Measurements from ENCODE around the gene NEDD4L.

Gene NEDD4L

DNA sequence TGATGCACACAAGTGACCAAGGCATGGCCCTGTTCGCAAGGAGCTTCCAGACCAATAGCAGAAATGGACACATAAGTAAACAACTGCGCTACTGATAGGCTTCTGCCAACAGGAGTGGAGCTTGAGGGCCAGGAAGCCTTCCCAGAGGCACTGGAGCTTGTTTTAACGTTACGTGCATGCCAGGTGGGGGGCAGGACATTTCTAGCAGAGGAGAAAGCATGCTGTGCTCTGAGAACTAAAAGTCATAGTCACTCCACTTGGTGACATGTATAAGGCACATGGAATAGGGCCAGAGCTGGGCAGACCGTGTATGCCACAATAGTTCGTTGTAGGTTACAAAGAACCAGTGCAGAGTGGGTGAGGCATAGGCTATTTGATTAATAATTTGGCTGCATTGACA is 184.2 kb downstream of the NEDD4L start:
- ATAC-seq: no peak
- TF ChIP-seq ARNTL (CRISPR knock-in tag; IDR thresholded peaks at IDR 0.05; ENCODE audit: borderline replicate concordance, low read depth): no peak
- TF ChIP-seq ISL1 (CRISPR knock-in tag; IDR thresholded peaks at IDR 0.05): no peak
- TF ChIP-seq ZNF70 (CRISPR knock-in tag; IDR thresholded peaks at IDR 0.05): no peak
- no peak for TF ChIP-seq PPARA (CRISPR knock-in tag; IDR thresholded peaks at IDR 0.05; ENCODE audit: borderline replicate concordance)
- TF ChIP-seq ESRRG (CRISPR knock-in tag; IDR thresholded peaks at IDR 0.05): no peak
- TF ChIP-seq, protein P1, sequence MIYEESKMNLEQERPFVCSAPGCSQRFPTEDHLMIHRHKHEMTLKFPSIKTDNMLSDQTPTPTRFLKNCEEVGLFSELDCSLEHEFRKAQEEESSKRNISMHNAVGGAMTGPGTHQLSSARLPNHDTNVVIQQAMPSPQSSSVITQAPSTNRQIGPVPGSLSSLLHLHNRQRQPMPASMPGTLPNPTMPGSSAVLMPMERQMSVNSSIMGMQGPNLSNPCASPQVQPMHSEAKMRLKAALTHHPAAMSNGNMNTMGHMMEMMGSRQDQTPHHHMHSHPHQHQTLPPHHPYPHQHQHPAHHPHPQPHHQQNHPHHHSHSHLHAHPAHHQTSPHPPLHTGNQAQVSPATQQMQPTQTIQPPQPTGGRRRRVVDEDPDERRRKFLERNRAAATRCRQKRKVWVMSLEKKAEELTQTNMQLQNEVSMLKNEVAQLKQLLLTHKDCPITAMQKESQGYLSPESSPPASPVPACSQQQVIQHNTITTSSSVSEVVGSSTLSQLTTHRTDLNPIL (CRISPR knock-in tag; IDR thresholded peaks at IDR 0.05; ENCODE audit: low read depth): no peak
- TF ChIP-seq, protein P2, sequence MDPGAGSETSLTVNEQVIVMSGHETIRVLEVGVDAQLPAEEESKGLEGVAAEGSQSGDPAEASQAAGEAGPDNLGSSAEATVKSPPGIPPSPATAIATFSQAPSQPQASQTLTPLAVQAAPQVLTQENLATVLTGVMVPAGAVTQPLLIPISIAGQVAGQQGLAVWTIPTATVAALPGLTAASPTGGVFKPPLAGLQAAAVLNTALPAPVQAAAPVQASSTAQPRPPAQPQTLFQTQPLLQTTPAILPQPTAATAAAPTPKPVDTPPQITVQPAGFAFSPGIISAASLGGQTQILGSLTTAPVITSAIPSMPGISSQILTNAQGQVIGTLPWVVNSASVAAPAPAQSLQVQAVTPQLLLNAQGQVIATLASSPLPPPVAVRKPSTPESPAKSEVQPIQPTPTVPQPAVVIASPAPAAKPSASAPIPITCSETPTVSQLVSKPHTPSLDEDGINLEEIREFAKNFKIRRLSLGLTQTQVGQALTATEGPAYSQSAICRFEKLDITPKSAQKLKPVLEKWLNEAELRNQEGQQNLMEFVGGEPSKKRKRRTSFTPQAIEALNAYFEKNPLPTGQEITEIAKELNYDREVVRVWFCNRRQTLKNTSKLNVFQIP (CRISPR knock-in tag; IDR thresholded peaks at IDR 0.05; ENCODE audit: borderline replicate concordance, low read depth): no peak
- TF ChIP-seq ZC3H10 (CRISPR knock-in tag; IDR thresholded peaks at IDR 0.05): no peak
- TF ChIP-seq, protein P3, sequence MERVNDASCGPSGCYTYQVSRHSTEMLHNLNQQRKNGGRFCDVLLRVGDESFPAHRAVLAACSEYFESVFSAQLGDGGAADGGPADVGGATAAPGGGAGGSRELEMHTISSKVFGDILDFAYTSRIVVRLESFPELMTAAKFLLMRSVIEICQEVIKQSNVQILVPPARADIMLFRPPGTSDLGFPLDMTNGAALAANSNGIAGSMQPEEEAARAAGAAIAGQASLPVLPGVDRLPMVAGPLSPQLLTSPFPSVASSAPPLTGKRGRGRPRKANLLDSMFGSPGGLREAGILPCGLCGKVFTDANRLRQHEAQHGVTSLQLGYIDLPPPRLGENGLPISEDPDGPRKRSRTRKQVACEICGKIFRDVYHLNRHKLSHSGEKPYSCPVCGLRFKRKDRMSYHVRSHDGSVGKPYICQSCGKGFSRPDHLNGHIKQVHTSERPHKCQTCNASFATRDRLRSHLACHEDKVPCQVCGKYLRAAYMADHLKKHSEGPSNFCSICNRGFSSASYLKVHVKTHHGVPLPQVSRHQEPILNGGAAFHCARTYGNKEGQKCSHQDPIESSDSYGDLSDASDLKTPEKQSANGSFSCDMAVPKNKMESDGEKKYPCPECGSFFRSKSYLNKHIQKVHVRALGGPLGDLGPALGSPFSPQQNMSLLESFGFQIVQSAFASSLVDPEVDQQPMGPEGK (CRISPR knock-in tag; IDR thresholded peaks at IDR 0.05; ENCODE audit: borderline replicate concordance): no peak
- no peak for TF ChIP-seq RARB (CRISPR knock-in tag; IDR thresholded peaks at IDR 0.05)
- TF ChIP-seq ZNF8 (CRISPR knock-in tag; IDR thresholded peaks at IDR 0.05): no peak
- no peak for TF ChIP-seq OSR1 (CRISPR knock-in tag; IDR thresholded peaks at IDR 0.05)
- TF ChIP-seq TOX (CRISPR knock-in tag; IDR thresholded peaks at IDR 0.05; ENCODE audit: borderline replicate concordance): no peak

DNA sequence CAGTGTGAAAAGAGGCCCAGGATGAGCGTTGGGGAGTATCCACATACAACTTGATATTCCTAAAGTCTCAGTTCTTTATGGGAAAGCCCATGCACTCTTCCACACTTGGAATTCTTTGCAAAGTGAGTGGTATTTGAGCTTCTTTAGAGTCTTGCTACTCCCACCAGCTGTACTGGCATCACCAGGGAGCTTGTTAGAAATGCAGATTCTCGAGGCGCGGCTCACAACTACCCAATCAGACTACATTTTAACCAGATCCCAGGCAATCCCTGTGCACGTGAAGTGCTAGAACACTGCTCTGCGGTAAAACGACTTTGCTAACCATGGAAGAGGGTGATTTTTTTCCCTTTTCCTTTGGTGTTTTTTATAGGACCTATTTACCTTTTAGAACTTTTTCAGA is 184.7 kb downstream of the NEDD4L start:
- TF ChIP-seq ZNF8 (CRISPR knock-in tag; IDR thresholded peaks at IDR 0.05) (no peak), BACH2 (CRISPR knock-in tag; IDR thresholded peaks at IDR 0.05; ENCODE audit: borderline replicate concordance) (no peak), ZFP3 (CRISPR knock-in tag; IDR thresholded peaks at IDR 0.05) (no peak), ZC3H10 (CRISPR knock-in tag; IDR thresholded peaks at IDR 0.05) (no peak), TOX (CRISPR knock-in tag; IDR thresholded peaks at IDR 0.05; ENCODE audit: borderline replicate concordance) (no peak), ZNF565 (CRISPR knock-in tag; conservative IDR thresholded peaks at IDR 0.05; ENCODE audit: low read depth) (no peak), CSDC2 (CRISPR knock-in tag; IDR thresholded peaks at IDR 0.05) (no peak)
- TF ChIP-seq, protein P3 (CRISPR knock-in tag; IDR thresholded peaks at IDR 0.05; ENCODE audit: borderline replicate concordance): no peak

DNA sequence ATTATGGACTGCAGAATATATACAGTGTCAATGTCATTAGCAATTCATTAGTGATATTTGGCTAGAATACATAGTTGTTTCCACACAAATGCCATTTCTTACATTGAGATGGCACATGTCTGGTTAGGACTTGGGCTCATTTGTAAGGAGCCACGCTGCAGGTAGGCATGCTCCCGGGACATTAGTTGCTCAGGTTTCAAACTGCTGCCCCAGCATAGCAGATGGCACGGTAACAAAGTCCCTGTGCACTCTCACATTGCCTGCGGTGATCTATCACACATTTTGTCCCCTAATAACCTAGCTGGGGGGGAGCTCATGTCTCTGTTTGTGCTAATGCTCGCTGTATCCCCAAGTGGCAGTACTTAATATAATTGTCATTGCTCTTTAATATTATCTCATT is 185.1 kb downstream of the NEDD4L start:
- ATAC-seq: no peak
- TF ChIP-seq ESRRG (CRISPR knock-in tag; IDR thresholded peaks at IDR 0.05): no peak

More for the DNA sequence above, 184.7 kb downstream of the NEDD4L start:
- no peak for ATAC-seq

DNA sequence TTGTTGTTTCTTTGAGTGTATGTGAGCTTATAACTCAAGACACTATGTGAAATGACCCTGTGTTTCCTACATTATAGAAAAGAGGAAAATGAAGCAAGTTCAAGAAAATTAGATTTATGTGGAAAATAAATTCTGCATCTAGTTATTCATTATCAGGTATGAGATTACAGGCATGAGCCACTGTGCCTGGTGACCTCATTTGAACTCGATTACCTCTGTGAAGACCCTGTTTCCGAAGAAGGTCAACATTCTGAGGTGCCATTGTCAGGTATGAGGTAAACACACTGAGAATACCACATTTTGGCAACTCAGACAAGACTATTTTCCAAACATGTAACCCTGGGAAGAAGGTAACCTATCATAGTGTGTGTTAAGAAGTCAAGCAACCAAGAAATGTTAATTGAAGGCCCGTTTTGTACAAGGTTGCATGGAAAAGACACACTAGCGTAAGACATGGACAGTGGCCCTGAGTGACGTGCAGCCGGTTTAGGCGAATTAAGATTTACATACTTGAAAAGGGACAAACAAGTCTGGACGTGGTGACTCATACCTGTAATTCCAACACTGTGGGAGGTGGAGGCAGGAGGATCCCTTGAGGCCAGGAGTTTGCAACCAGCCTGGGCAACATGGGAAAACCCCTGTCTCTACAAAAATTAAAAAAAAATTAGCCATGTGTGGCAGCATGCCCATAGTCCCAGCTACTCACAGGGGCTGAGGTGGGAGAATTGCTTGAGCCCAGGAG is 186.6 kb downstream of the NEDD4L start:
- ATAC-seq: no peak
- TF ChIP-seq, protein P2 (CRISPR knock-in tag; IDR thresholded peaks at IDR 0.05; ENCODE audit: borderline replicate concordance, low read depth): no peak
- TF ChIP-seq, protein P4, sequence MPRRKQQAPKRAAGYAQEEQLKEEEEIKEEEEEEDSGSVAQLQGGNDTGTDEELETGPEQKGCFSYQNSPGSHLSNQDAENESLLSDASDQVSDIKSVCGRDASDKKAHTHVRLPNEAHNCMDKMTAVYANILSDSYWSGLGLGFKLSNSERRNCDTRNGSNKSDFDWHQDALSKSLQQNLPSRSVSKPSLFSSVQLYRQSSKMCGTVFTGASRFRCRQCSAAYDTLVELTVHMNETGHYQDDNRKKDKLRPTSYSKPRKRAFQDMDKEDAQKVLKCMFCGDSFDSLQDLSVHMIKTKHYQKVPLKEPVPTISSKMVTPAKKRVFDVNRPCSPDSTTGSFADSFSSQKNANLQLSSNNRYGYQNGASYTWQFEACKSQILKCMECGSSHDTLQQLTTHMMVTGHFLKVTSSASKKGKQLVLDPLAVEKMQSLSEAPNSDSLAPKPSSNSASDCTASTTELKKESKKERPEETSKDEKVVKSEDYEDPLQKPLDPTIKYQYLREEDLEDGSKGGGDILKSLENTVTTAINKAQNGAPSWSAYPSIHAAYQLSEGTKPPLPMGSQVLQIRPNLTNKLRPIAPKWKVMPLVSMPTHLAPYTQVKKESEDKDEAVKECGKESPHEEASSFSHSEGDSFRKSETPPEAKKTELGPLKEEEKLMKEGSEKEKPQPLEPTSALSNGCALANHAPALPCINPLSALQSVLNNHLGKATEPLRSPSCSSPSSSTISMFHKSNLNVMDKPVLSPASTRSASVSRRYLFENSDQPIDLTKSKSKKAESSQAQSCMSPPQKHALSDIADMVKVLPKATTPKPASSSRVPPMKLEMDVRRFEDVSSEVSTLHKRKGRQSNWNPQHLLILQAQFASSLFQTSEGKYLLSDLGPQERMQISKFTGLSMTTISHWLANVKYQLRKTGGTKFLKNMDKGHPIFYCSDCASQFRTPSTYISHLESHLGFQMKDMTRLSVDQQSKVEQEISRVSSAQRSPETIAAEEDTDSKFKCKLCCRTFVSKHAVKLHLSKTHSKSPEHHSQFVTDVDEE (CRISPR knock-in tag; IDR thresholded peaks at IDR 0.05): no peak
